DOHH2 (cell line): ENCODE data around the gene COL1A2.

Experiments
- H3F3A ChIP-seq: fragments of 200-600 bp; sonication (generic), shearing (Covaris generic); 2 replicates; pipeline ENCODE4 v1.6.0; 2016; ENCODE audit warnings: antibody characterized with exemption, mild to moderate bottlenecking; ENCODE audit not compliant: control insufficient read depth, insufficient read depth
- H3K27ac ChIP-seq: fragments of 200-600 bp; sonication (generic); 2 replicates; pipeline ENCODE4 v1.5.1; 2014; ENCODE audit warnings: low read depth, mild to moderate bottlenecking, low read length, moderate library complexity
- H3K27me3 ChIP-seq: fragments of 200-600 bp; sonication (generic); 2 replicates; pipeline ENCODE4 v1.6.1; 2014; ENCODE audit warnings: mild to moderate bottlenecking, low read length, mixed read lengths; ENCODE audit not compliant: control insufficient read depth
- H3K36me3 ChIP-seq: fragments of 200-600 bp; sonication (generic); 2 replicates; pipeline ENCODE4 v1.6.1; 2014; ENCODE audit warnings: mild to moderate bottlenecking, low read length, moderate library complexity, mixed read lengths; ENCODE audit not compliant: control insufficient read depth
- H3K4me1 ChIP-seq: fragments of 200-600 bp; sonication (generic); 2 replicates; pipeline ENCODE4 v1.6.1; 2014; ENCODE audit warnings: mild to moderate bottlenecking, low read length, mixed read lengths; ENCODE audit not compliant: control insufficient read depth
- H3K4me2 ChIP-seq: fragments of 200-600 bp; sonication (generic); 2 replicates; pipeline ENCODE4 v1.6.0; 2014; ENCODE audit warnings: mild to moderate bottlenecking, low read length, moderate library complexity
- H3K4me3 ChIP-seq: fragments of 200-600 bp; sonication (generic); 2 replicates; pipeline ENCODE4 v1.5.1; 2014; ENCODE audit warnings: mild to moderate bottlenecking, low read length, mixed read lengths
- H3K79me2 ChIP-seq: fragments of 200-600 bp; sonication (generic); 2 replicates; pipeline ENCODE4 v1.6.1; 2014; ENCODE audit warnings: mild to moderate bottlenecking, low read length, mixed read lengths; ENCODE audit not compliant: control insufficient read depth
- H3K9me2 ChIP-seq: fragments of 200-600 bp; sonication (generic); replicated peaks from 2 replicates; pipeline ENCODE4 v1.6.1; 2014; ENCODE audit warnings: mild to moderate bottlenecking, low read length, mixed read lengths; ENCODE audit not compliant: control insufficient read depth
- H3K9me3 ChIP-seq: fragments of 200-600 bp; sonication (generic); 2 replicates; pipeline ENCODE4 v1.6.1; 2014; ENCODE audit warnings: antibody characterized with exemption, low read length, mixed read lengths; ENCODE audit not compliant: control insufficient read depth, insufficient read depth
- H4K20me1 ChIP-seq: fragments of 200-600 bp; sonication (generic); 2 replicates; pipeline ENCODE4 v1.6.0; 2014; ENCODE audit warnings: low read depth, mild to moderate bottlenecking, antibody characterized with exemption, low read length, moderate library complexity; ENCODE audit not compliant: control insufficient read depth, insufficient read depth
- EZH2phosphoT487 ChIP-seq: fragments of 200-600 bp; sonication (generic); IDR thresholded peaks from 2 replicates; pipeline ENCODE4 v1.6.1; 2017; ENCODE audit warnings: borderline replicate concordance, mild to moderate bottlenecking, antibody characterized with exemption, low read length, moderate library complexity, mixed read lengths
- TF ChIP-seq, protein P1 (sequence below): fragments of 200-600 bp; sonication (generic); IDR thresholded peaks from one replicate; pipeline ENCODE4 v1.5.1; 2014; ENCODE audit warnings: antibody characterized with exemption, mild to moderate bottlenecking, low read depth, low read length; ENCODE audit not compliant: poor library complexity, severe bottlenecking

Gene COL1A2

DNA sequence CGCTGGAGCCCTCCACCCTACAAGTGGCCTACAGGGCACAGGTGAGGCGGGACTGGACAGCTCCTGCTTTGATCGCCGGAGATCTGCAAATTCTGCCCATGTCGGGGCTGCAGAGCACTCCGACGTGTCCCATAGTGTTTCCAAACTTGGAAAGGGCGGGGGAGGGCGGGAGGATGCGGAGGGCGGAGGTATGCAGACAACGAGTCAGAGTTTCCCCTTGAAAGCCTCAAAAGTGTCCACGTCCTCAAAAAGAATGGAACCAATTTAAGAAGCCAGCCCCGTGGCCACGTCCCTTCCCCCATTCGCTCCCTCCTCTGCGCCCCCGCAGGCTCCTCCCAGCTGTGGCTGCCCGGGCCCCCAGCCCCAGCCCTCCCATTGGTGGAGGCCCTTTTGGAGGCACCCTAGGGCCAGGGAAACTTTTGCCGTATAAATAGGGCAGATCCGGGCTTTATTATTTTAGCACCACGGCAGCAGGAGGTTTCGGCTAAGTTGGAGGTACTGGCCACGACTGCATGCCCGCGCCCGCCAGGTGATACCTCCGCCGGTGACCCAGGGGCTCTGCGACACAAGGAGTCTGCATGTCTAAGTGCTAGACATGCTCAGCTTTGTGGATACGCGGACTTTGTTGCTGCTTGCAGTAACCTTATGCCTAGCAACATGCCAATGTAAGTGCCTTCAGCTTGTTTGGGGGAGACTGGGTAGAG is at the start of gene COL1A2:
TSS of gene COL1A2 (plus strand) at position 459 of the 704 bp plus-strand sequence. CDS start at position 596, 137 bp downstream.
- H3K4me3 ChIP-seq = no peak within 1 kb of the TSS
- H3K27ac ChIP-seq = no peak within 1 kb of the TSS
- H3K4me1 ChIP-seq = no peaks in the 10 kb centered on the region
- H4K20me1 ChIP-seq = no peaks in the 10 kb centered on the region
- H3F3A ChIP-seq = no peaks in the 10 kb centered on the region
- no peak within 1 kb of the TSS for H3K4me2 ChIP-seq
- no peaks in the 10 kb centered on the region for H3K9me3 ChIP-seq
- H3K36me3 ChIP-seq = no peaks in the 10 kb centered on the region
- peaks cover 19% of the 10 kb centered on the region for H3K27me3 ChIP-seq
- H3K9me2 ChIP-seq = no peaks in the 10 kb centered on the region
- H3K79me2 ChIP-seq = no peaks in the 10 kb centered on the region
- TF ChIP-seq EZH2phosphoT487 = no peak
- TF ChIP-seq, protein P1, sequence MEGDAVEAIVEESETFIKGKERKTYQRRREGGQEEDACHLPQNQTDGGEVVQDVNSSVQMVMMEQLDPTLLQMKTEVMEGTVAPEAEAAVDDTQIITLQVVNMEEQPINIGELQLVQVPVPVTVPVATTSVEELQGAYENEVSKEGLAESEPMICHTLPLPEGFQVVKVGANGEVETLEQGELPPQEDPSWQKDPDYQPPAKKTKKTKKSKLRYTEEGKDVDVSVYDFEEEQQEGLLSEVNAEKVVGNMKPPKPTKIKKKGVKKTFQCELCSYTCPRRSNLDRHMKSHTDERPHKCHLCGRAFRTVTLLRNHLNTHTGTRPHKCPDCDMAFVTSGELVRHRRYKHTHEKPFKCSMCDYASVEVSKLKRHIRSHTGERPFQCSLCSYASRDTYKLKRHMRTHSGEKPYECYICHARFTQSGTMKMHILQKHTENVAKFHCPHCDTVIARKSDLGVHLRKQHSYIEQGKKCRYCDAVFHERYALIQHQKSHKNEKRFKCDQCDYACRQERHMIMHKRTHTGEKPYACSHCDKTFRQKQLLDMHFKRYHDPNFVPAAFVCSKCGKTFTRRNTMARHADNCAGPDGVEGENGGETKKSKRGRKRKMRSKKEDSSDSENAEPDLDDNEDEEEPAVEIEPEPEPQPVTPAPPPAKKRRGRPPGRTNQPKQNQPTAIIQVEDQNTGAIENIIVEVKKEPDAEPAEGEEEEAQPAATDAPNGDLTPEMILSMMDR = no peak

DNA sequence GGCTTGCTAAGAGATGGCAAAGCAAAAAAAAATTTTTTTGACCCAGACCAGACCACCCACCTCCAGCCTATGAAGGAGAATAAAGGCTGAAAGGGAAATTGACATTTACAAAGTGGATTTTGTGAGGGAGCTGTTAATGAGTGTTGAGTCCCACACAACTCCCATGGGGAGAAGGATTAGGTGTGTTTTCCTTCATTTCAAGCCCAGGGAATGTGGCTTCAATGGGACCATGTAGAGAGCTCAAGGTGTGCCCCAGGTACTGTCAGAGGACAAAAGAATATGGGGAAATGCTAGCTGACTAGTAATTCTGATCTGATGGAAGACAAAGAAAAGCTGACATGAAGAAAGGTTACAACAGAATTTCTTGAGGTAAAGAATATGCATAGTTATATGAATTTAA is 48.8 kb upstream of the COL1A2 start:
- Histone ChIP-seq H3K4me1 (no peaks in the 10 kb centered on the region), H4K20me1 (no peaks in the 10 kb centered on the region), H3K79me2 (no peaks in the 10 kb centered on the region), H3K9me2 (no peaks in the 10 kb centered on the region), H3F3A (no peaks in the 10 kb centered on the region), H3K27me3 (no peaks in the 10 kb centered on the region), H3K4me2 (no peak overlapping the region), H3K9me3 (no peaks in the 10 kb centered on the region), H3K36me3 (no peaks in the 10 kb centered on the region), H3K4me3 (no peak overlapping the region), H3K27ac (no peak overlapping the region)
- TF ChIP-seq EZH2phosphoT487 = no peak
- TF ChIP-seq, protein P1 = no peak

DNA sequence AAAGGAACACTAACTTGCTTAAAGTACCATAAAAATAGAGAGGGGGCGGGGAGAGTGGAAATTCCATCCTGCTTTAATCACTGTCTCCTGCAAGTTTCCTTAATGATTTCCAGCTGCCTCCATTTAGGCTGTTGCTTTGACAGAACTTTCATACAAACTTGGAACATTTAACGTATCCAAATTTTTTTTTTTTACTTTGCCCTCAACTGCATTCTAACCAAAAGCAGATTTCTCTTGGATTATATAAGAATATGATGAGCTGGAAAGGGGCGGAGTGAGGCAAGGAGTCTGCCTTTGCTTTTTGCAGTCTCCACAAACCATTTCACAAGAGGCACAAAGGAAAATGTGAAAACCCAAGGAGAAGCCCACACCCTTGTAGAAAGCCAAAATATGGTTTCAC is 46.6 kb upstream of the COL1A2 start:
- Histone ChIP-seq H3K36me3 (no peaks in the 10 kb centered on the region), H3K79me2 (no peaks in the 10 kb centered on the region), H3K4me3 (no peak overlapping the region), H3K27me3 (no peaks in the 10 kb centered on the region), H3K9me3 (no peaks in the 10 kb centered on the region), H3K4me2 (no peak overlapping the region), H3K27ac (no peak overlapping the region), H3K4me1 (no peaks in the 10 kb centered on the region), H4K20me1 (no peaks in the 10 kb centered on the region), H3K9me2 (no peaks in the 10 kb centered on the region), H3F3A (no peaks in the 10 kb centered on the region)
- TF ChIP-seq, protein P1 = no peak
- TF ChIP-seq EZH2phosphoT487 = no peak

DNA sequence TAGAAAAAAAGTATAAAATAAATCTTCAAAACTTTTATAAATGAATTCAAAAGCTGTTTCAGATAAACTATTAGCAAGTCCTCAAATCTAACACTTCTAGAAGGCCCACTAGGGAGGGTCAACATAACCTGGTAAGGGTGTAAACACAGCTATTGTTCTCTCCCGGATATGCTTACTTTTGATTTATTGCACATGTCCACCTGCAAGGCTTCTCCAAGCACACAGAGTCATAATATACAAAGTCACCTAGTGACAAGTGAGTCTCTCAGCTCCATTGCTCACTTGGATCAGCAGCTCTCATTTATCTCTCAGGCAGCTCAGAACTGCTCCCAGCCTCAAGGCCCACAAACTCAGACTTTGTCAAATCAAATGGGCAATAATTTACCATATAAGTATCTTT is 44.0 kb upstream of the COL1A2 start:
- TF ChIP-seq, protein P1 = no peak
- TF ChIP-seq EZH2phosphoT487 = no peak
- Histone ChIP-seq H3K9me3 (no peaks in the 10 kb centered on the region), H3F3A (no peaks in the 10 kb centered on the region), H3K4me3 (no peak overlapping the region), H3K4me1 (no peaks in the 10 kb centered on the region), H3K27ac (no peak overlapping the region), H3K4me2 (no peak overlapping the region), H3K36me3 (no peaks in the 10 kb centered on the region), H3K9me2 (no peaks in the 10 kb centered on the region), H3K27me3 (no peaks in the 10 kb centered on the region), H4K20me1 (no peaks in the 10 kb centered on the region), H3K79me2 (no peaks in the 10 kb centered on the region)
